Glomerular visceral epithelial cell (primary cell): ENCODE data around the gene PRAC2.

ENCODE experiments used
- DNase-seq: peaks from one replicate; pipeline ENCODE4 v3.0.0-alpha.2; 2016; ENCODE audit errors: extremely low spot score

The PRAC2 gene

DNA sequence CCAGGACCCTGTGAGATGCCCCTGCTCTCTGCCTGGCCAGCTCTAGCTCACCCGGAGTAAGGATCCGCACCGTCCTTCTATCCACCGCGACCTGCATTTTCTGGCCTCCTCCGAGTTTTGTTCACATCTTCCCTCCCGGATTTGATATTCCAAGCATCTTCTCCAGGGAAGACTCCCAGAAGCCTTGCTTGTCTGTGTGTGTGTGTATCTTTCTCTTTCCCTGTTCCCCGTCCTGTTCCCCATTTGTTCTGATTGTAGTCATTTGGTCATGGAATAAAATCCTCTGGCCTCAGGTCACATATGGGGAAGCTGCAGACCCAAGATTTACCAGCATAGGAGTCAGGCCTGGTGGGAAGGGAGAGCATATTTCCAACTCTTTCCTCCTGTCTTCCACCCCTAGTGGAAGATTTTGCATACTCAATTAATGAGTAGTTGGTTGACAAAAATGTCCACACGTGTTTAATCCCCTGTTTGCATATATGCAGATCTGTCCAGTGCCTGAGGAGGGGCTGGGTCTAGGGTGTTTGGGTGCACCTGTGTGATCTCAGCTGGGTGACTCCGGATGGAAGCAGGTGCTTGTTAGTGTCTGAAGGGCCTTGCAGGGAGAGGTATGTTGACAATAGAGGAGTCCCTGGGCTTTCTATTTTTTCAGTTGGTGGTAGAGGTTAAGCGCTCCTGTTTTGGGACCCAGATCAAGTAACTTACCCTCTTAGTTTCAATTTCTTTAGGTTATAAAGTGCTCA is 2.5 kb upstream of the PRAC2 start:
- DNase-seq = no peak

DNA sequence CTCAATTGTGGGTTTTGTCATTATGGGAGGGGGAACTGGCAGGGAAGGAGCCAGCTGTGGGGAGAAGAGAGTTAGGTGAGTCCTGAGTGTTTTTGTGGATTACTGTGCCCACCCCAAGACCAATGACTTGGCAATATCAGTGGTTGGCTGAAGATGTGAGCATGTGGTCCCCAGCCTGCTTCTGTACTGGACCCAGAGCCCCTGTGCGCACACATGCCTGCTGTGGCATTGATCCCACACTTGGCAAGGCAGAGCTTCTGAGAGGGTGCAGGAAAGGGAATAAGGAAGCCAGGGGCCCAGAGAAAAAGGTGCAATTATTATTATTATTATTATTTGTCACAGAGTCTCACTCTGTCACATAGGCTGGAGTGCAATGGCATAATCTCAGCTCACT is 2.0 kb upstream of the PRAC2 start:
- DNase-seq = no peak

DNA sequence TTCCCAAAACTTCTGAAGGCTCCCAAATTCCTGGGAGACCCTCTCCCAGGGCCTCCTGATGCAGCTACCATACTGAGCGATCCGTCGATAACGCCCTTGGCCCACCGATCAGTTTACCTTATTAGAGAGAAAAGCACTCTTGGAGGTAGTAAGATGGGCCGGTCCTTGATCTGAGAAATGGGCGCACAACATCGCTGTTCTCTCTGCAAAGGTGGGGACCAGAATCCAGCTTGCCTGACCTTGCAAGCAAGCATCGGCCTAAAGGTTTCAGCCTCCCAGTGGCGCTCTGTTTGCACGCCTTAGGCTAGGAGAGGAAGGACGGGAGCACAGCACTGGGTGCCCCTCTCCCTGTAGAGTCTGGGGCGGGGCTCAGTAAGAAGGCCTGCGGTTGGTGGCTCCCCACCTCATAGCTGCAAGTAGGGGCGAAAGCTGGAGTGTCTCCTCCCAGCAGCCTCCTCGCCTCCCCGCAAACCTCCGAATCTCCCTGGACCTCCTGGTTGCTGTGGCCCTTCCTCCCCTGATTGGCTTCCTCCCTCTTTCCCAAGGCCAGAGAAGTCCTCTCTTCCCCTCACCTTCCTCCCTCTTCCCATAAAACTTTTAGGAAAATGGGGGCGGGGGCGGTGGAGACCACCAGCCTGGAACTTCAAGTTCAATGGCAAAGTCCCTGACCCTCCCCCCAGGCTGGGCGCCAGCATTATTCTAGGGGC is 631 bp upstream of the PRAC2 start, which contains the start of gene PRAC1:
PRAC1 (minus strand) TSS at position 318 of the 707 bp plus-strand sequence; CDS start at position 192, 126 bp downstream.
- no peak for DNase-seq

DNA sequence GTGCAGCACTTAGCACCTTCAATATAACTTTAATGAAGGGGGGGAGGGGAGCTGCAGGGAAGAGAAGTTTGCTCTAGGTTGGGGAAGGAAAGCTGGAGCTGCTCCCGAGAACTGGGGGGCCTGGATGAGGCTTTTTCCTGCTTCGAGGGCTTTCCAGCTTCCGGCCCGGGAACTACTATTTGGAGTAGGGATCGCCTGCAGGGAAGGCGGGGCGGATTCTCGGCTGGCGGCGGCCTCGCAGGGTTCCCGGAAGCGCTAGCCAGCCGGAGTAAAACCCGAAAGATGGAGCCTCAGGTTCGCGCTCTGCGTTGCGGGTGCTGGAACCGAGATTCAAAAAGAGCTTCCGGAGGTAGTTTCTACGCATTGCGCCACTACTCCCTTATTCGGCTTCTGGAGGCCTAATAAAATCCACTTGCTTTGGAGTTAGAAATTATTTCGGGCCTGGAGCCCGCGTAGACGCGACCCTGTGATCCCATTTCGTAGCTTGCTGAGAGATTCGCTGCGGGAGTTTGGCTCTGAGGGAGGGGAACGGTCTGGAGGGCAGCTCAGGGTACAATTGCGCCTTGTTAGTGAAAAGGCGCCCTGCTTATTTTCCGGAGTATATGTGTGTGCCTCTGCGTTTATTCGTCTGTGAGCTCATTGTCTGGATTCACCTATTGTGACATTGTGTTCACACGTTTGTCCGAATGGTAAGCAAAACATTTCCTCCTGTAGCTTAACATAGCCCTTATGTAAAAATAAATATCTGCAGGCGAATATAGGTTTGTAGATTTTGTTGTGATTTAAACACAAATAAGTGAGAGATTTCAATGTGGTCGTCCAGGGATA is 652 bp downstream of the PRAC2 start:
- no peak for DNase-seq

DNA sequence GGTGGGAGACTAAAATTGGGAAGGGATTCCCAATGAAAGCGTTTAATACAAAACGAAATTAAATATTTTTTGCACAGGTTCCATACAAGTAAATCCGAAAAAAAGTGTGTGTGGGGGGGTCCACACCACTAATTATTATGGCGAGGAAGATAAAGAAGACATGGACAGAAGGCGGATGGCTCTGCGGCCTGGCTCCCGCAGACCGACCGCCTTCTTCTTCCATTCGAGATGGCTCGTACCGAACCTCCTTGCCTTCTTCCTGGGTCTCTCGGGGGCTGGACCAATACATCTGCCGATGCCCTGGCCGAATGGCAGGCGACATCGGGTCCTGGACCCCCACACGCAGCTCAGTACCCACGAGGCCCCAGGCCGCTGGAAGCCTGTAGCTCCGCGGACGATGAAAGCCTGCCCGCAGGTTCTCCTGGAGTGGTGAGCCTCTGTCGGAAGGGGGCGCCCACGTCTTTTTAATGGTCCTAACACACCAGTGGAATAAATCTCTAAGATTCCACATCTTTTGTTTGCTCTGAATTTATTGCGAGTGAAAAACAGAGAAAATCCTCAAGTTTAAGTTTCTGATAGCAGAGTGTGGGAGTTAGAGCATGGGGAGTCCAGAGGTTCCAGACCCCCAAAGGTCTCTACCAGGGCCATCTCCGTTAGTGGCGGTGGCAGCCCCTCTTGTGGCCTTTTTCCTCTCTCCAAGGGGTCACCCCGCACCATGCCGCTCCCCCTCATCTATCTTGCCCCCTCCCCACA is 1.4 kb downstream of the PRAC2 start:
- peak; percentile 79 for DNase-seq

DNA sequence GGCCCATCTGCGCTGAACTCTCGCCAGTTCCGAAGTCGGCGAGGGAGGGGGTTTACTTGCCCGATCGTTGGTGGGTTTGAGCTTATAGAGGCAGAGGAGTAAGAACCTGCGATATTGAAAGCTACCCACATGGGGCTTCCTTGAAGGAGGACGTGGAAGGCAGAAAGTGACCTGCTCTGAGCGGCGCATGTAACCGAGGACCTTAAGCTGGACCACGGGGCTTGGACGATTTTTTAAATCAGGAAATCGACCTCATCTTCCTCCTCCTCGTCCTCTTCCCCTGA is 2.0 kb downstream of the PRAC2 start:
- DNase-seq = no peak

DNA sequence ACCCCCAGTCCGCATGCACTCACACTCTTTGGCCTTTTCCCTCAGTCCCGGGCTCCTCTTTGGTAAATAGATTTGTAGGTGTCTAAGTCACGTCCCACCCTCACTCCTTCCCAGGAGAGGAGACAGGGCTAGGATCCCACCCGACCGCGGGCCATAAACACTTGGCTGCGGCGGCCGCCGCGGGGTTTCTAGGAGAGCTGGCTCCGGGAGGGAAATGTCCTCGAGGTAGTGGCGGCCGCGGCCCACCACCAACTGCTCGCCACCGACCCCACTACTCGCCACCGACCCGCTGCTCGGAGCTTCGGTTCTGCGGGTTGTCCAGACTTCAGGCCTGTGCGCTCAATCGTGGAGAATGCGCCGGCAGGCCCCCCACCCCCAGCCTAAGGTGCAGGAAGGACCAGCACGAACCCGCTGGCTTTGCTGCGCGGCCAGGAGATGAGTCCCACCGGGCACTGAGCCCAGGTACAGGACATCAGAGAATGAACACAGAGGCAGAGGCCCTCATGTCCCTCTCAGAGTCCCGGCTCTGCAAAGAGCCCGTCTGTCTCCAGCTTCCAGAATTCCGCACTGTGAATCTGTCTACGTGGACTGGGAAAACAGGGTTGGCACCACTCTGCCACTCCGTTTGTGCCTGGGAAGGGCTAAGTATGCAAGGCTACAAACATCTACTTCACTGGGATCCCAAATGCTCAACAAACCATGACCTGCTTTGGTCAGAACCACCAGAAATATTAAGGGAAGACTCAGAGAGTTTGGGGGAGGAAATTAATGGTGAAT is 2.5 kb downstream of the PRAC2 start:
- DNase-seq = peak; percentile 20

DNA sequence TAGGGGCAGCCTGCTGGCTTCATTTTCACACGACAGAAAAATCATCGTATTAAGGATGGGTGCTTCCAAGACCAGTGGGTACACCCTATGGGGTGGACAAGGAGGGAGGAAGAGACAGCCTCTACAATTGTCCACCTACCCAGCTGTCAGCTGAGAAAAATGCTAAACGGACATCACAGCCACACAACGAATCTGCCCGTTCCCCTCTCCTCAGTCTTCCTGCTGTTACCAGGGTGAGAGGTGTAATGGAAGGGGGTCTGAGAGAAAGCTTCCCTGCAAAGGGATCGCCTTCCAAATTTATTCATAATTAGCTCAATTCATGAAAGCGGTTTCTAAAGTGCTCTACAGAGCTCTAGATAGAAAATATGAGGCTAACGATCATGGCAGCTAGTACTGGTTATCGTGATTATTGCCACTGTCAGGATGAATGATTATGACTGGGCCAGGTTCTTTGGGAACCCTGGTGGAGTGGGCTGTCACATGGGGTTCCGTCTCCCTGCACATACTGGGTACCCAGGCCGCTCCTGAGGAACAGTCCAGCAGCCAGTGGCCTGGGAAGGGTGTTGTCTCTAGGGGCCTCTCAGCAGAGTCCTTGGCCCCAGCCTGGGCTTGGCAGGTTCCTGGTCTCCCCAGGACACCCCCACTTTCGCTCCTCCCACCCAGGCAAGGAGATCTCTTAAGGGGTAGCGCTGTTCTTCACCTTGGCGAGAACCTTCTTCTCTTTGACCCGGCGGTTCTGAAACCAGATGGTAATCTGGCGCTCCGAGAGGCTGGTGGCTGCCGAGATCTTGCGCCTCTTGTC is 3.3 kb downstream of the PRAC2 start:
- DNase-seq = no peak

DNA sequence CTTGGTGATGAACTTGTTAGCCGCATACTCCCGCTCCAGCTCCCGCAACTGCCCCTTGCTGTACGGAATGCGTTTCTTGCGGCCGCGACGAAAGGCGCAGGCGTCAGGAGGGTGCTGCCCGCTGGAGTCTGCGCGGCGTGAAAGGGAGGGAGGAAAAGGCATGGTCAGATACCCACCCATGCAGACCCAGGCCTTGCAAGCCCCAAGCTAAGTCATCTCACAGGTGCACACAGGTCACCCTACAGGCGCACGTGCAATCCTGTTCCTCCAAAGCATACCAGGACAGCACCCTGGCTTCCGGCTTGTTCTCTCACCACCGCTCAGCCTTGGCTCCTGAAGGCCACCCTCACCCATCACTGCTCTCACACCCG is 3.9 kb downstream of the PRAC2 start:
- DNase-seq = no peak

DNA sequence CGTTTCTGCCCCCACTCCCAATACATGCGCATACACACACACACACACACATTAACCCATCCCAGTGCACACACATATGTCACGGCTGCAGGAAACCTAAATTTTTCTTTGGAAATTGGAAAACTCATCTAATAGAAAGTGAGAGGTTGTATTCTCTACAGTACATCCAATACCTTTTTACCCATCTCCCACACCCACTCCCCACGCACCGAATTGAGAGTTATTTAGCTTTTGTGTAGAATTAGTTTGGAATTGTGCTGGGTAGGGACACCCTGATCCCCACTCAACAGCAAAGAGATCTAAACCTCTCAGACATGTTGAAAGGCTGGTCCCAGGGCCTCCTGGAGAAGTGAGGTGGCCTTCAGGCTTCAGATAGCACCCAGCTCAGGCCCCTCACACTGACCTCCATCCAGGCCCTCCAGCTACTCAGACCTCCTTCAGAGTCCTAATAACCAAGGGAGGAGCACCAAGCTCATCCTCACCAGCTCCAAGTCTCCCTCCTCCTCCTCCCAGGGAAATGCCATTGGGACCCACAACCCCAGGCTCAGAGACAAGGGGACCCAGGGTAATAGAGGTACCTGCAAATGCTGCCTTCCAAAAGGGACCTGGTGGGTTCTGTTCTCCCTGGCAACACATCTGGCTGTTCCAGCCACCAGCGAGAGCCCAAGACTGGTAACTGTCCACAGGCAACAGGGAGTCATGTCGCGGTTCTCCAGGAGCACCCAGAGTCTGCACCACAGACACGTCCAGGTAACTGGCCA is 4.6 kb downstream of the PRAC2 start:
- DNase-seq = no peak

DNA sequence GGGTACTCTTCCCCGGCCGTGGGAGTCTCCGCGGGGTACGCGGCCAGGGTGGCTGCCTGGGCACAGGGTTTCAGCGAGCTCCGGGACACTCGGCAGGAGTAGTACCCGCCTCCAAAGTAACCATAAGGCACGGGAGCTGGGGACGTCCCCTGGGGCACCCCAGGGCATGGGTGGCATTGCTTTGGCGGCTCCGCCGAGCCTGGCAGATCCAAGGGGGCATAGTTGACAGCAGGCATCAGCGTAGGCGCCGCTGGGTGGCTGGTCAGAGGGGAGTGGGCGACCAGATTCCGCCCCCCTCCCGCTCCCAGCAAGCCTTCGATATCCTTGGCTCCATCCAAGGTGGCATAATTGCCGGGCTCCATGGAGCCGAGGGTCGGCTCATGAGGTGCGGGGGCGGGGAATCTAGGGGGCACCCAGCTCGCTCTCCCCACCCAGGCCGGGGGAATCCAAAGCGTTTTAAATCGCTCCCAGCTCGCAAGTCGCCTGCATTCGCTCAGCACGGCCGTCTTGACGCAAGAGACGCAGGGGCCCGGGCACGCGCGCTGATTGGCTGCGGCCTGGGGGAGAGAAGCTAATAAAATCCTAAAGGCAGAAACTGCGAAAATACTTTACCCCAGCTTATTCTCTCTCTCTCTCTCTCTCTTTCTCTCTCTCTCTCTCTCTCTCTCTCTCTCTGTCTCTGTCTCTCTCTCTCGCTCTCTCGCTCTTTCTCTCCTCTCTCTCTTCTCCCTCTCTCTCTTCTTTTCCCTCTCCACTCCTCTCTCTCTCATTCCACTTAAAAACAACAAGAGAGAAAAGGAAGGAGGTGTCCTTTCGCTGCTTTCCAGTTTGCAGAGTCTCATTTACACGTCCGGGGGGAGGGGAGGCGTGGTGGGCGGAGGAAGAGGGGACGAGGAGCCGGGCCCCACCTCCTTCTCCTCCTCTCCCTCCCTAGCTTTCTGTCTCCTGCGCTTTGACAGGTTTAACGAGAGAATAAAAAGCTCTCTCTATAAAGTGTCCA is 5.5 kb downstream of the PRAC2 start, which contains the start of gene HOXB13:
HOXB13 (minus strand) TSS at position 519 of the 1,000 bp plus-strand sequence; CDS start at position 362, 157 bp downstream.
- DNase-seq = no peak

DNA sequence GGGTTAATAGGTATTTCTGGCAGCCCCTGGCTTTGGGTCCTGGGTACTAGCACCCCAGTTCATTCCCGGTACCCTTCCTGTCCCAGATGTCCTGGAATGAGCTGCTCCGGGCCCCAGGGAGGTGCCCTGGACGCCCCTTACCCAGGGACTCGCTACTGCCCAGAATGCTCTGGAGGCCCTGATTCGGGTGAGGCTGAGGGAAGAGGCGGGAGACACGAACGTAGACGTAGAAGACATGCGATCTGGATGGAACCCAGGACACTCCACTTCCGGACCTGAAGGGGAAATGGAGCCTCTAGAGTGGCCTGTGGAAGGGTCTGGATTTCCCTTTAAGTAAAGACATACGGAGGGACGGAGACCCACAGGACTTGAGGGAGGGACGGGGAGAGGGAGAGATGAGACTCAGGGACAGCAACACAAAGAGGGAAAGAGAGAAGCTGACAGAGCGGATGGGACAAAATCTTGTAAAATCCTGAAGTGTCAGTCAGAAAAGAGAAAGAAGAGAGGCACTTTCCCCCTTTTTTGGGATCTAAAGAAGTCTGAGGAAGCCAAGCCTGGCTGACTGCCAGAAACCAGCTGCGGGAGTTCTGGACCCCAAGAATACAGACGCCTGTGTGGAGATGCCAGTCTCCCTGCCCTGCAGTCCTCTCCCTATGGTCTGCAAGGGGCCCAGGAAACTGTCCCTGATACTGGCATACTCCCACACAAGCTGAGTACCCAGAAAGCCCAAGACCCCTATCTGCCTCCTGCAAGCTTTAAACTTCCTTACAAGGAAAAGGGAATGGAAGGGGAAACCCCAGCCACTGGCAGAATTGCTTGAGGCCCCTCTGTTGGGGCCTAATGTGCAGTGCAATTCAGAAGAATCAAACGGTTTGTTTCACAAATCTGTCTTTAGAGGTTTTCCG is 6.6 kb downstream of the PRAC2 start:
- DNase-seq = no peak

DNA sequence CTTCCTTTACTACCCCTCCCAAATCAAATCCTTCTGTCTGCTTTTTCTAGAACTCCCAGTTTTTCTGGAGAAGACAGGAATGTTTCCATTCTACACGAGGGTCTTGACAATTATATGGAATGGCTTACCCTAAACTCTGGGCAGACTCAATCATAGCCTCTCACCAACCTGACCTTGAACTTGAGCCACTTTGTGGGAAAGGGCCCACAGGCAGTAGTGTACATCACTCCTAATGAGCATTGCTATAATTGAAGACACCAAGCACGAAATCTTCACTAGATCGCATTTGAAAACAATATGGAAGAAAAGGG is 7.2 kb downstream of the PRAC2 start:
- no peak for DNase-seq

DNA sequence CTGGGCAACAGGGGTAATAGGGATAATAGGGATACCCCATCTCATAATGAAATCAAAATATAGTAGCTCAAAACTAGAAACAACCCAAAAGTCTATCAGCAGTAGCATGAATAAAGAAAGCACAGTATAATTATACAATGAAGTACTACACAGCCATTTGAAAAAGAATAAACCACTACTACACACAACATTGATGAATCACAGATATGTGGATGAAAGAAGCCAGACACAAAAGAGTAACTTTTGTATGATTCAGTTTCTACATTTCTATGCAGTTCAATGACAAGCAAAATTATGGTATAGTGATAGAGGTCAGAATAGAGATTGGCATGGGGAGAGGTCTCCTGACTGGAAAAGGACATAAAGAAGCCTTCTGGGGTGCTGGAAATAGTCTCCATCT is 8.4 kb downstream of the PRAC2 start:
- no peak for DNase-seq

DNA sequence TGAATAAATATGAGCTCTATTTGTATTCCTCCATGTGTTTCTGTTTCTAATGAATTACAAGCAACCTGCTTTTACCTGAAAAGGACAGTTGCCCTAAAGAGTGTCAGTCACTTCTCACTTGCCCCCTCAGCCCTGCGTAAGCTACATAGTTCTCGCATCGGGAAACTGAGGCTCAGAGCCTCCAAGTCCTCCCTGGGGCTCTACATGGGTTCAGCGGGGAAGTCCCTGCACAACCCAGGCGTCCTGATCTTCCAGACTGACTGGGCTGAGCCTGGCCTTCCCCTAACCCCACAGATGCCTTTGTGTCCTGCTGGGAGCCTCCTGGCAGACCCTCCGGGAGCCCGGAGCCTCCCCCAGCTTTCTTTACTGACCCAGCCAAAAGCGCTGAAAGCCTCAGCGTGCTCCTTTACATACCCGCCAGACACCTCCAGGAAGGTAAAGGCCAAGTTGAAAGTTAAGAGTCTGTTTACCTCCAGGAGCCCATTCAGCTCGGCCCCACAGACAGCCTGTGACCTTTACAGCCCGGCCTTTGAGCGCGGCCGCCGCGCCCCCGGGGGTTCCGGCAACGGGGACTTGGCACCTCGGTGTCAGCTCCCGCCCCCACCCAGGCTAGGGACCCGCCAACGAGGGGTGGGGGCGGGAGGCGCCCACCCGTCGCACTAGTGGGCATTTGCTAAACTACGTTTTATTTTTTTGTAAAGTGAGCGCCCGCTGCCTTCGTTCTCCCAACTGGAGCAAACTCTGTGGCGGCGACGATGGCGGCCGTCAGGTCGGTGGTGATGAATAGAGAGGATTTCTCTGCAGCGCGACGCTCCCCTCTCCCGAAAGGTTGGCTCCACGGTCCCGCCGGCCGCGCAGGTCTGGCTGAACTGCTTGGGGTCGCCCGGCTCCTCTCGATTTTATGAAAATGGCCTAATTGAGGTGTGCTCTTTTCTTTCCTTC is 10.0 kb downstream of the PRAC2 start:
- no peak for DNase-seq

DNA sequence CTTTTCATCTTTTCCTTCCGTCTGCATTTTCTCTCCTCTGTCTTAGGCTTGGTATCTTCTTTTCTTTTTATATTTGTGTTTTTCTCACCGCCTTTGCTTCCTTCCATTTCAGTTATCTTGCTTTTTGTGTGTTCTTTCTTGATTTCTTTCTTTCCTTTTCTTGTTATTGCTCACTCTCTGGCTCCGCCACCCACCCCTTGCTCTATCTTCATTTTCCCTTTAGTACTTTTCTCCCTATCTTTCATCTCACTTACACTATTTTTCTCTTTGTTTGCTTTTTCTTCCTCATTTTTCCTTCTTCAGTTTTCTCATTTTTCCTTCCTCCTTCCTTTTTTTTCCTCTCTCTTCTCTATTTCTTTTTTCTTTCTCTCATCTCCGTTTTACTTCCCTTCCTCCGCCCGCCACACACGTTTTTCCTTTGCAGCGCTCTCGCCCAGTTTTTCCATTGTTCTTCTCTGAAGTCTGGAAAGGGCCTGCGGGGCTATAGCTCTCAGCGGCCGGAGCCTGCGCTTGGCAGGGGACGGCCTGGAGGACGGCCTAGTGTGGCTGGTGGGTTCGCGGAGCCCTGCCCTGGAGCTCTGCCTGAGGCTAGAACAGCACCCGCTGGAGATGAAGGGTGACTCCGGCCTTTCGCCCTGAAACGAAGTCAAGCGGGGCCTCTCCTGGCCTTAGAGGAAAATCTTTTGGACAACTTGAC is 10.8 kb downstream of the PRAC2 start:
- no peak for DNase-seq
